Activated naive CD4-positive, alpha-beta T cell (primary cell): ENCODE data around the gene FYB1.
"Not testable (repeated sequence)": the region's sequence is repeated elsewhere in the genome, so short reads cannot be mapped to it uniquely, and the experiment has no call there.

ENCODE experiments used
- DNase-seq, 4 experiments: peaks; one replicate each; lab custom pipeline; 2025; lab: John Stamatoyannopoulos, UW

Gene FYB1, protein sequence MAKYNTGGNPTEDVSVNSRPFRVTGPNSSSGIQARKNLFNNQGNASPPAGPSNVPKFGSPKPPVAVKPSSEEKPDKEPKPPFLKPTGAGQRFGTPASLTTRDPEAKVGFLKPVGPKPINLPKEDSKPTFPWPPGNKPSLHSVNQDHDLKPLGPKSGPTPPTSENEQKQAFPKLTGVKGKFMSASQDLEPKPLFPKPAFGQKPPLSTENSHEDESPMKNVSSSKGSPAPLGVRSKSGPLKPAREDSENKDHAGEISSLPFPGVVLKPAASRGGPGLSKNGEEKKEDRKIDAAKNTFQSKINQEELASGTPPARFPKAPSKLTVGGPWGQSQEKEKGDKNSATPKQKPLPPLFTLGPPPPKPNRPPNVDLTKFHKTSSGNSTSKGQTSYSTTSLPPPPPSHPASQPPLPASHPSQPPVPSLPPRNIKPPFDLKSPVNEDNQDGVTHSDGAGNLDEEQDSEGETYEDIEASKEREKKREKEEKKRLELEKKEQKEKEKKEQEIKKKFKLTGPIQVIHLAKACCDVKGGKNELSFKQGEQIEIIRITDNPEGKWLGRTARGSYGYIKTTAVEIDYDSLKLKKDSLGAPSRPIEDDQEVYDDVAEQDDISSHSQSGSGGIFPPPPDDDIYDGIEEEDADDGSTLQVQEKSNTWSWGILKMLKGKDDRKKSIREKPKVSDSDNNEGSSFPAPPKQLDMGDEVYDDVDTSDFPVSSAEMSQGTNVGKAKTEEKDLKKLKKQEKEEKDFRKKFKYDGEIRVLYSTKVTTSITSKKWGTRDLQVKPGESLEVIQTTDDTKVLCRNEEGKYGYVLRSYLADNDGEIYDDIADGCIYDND

GRCh38 chr5:39219437-39219836 lies at the start of gene FYB1:
Gene FYB1 (minus strand): TSS chr5:39219563. CDS start chr5:39202960, 16,603 bp downstream.
- no peak for DNase-seq

DNA sequence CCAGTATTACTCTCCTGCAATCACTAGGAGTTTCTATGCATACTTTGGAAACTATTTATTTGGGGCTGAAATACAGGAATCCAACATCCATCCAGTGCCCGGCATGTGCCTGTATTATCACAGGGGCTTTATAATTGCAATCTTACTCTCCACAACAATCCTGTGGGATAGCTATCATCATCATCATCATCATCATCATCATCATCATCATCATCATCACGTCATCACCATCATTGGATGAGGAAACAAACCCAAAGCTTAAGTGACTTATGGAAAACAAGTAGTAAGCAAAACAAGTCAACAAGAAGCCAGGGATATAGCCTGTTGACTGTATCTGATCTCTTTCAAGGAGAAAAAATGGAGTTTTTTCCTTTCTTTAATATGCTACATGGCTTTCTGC lies 47.8 kb upstream of the FYB1 start:
- no peak for DNase-seq

DNA sequence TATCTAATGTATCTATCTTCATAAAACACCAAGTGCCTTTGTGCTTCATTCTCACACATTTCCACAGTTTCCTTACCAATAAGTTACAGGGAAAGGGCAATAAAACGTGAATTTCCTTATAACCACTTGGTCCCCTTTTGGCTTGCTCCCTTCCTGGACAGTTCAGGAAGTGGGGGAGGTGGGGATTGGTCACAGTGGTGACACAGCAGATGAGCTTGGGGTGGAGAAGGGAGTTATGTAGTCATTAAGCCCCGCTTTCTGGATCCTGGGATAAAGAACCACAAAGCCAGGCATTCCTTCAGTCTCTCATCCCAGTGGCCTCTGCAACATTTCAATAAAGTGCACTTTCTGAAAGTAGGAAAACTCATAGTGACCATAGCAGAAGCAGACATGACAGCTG lies 47.1 kb upstream of the FYB1 start:
- DNase-seq = no peak

GRCh38 chr5:39264528-39264927 lies 45.2 kb upstream of the FYB1 start:
- no peak for DNase-seq

DNA sequence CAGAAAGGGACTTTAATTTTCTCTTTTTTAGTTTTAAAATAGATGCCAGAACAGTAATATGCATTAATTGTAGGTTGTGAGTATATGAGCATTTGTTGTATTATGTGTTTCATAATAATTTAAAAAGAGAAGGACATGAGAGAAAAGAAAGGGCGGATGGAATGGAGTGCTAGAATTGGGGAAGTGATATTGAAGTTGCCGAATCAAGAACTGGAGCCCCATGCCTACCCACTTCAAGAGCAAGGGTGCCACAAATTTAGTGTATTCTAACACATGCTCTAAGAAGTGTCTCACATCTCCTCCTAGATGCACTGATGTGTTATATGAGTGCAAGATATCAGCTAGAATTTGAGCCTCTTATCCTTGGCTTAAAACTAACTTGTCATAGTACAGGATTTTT lies 43.6 kb upstream of the FYB1 start:
- no peak for DNase-seq

DNA sequence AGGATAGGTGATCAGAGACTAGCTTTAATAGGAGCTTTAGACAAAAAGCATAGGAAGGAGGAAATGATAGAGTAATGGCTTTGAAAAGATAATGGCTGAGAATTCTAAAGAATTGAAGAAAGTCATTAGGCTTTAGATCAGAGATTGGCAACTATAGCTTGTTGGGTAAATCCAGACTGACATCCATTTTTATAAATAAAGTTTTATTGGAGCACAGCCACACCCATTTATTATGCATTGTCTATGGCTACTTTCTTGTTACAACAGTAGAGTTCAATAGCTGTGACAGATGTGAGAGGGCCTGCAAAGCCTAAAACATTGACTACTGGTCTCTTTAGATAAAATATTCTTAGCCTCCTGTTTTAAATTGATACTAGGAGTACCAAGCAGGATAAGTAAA lies 40.7 kb upstream of the FYB1 start:
- no peak for DNase-seq

- no peak for DNase-seq
Observed at GRCh38 chr5:39257554-39257953, 38.2 kb upstream of the FYB1 start.

GRCh38 chr5:39256477-39257235 lies 37.3 kb upstream of the FYB1 start:
- no peak for DNase-seq

- DNase-seq = no peak
Observed at GRCh38 chr5:39255406-39255805, 36.0 kb upstream of the FYB1 start.

GRCh38 chr5:39254671-39255070 lies 35.3 kb upstream of the FYB1 start:
- DNase-seq = no peak

GRCh38 chr5:39253196-39253595 lies 33.8 kb upstream of the FYB1 start:
- no peak for DNase-seq

DNA sequence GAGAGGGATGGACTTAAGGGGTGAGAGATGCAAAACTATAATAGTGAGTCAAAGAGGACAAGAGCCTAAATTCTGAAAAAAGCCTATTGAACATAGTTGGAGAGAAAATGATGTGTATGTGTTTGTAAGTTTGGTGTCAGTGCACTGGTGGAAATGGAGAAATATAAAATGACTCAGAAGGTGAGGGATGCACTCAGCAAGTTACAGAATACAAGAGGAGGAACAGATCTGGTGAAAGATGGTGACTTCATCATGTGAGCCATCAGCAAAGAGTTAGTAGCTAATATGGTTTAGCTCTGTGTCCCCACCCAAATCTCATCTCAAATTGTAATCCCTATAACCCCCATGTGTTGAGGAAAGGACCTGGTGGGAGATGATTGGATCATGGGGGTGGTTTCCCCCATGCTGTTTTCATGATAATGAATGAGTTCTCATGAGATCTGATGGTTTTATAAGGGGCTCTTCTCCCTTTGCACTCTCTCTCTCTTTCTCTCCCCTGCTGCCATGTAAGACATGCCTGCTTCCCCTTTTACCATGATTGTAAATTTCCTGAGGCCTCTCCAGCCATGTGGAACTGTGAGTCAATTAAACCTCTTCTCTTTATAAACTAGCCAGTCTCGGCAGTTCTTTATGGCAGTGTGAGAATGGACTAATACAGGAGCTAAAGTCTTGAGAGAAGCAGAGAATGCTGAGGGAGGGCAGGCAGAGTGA lies 30.4 kb upstream of the FYB1 start:
- DNase-seq = no peak

- DNase-seq = no peak
Observed at GRCh38 chr5:39249069-39249468, 29.7 kb upstream of the FYB1 start.

DNA sequence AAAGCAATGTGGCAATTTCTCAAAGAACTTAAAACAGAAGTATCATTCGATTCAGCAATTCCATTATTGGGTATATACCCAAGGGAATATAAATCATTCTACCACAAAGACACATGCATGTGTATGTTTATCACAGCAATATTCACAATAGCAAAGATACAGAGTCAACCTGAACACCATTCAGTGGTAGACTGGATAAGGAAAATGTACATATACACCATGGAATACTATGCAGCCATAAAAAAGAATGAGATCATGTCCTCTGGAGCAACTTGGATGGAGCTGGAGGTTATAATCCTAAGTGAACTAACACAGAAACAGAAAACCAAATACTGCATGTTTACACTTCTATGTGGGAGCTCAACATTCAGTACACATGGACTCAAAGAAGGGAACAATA lies 21.4 kb upstream of the FYB1 start:
- DNase-seq = no peak

DNA sequence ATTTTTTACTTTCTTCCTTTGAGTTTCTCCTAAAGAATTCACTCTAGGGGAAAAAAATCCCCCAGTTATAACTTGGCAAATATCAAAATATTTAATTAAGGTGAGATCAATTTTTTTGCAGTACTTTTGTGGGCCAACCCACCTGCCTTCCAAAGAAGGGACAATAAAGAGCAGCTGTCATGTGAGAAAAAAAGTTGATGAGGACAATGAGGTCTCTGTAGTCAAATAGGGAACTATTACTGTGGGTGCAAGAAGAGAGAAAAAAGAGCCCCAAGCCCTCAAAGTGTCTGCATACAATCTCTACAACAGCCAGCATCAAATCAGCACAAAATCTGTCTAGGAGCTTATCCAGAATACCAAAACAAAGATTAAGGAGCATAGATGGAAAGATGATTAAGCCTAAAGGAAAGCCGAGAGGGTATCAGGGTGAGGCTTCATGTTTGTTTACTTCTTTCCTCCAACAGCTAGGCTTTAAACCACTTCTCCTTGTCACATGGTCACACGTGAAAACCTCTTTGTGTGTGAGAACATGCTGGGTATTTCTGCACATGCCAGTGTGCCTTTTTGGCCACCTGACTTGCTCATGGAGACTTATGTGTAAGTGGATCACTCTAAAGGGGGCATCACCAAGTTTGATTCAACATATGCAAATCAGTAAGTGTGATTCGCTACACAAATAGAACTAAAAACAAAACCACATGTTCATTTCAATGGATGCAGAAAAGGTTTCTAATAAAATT lies 19.2 kb upstream of the FYB1 start:
- DNase-seq = no peak

DNA sequence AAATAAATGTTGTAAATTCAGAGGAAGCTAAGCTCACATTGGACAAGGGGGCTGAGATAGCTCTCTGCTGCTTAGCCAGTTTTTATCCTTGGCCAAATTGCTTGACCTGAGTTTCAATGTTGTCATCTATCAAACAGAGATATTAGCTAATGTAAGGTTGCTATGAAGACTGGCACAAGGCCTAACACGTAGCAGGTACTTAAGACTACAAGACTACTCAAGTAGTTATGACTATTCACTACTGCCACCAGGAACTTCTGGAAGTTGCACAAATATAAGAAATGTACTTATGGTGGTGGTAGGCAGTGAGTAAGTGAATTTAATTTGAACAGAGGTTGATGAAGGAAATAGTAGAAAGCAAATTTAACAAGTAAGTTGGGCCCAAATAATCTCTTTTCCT lies 17.4 kb upstream of the FYB1 start:
- DNase-seq = no peak

GRCh38 chr5:39235648-39236047 lies 16.3 kb upstream of the FYB1 start:
- no peak for DNase-seq

DNA sequence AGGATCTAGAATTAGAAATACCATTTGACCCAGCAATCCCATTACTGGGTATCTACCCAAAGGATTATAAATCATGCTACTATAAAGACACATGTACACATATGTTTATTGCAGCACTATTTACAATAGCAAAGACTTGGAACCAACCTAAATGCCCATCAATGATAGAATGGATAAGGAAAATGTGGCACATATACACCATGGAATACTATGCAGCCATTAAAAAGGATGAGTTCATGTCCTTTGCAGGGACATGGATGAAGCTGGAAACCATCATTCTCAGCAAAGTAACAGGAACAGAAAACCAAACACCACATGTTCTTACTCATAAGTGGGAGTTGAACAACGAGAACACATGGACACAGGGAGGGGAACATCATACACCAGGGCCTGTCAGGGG lies 15.1 kb upstream of the FYB1 start:
- DNase-seq = not testable (repeated sequence)

- DNase-seq = no peak
Observed at GRCh38 chr5:39233783-39234182, 14.4 kb upstream of the FYB1 start.

- no peak for DNase-seq
Observed at GRCh38 chr5:39231705-39232525, 12.6 kb upstream of the FYB1 start.
